NCI-H1694 treated with DMSO at 0.1 percent for 48 hours (cell line): ENCODE measurements around the gene ATOSB.
"Not testable (repeated sequence)": the region's sequence is repeated elsewhere in the genome, so short reads cannot be mapped to it uniquely, and the experiment has no call there.

Experiments used
- DNase-seq: peaks from one replicate; lab custom pipeline; 2025; lab: John Stamatoyannopoulos, UW

ATOSB gene

GRCh38 chr9:35115680-35116538 is at the start of gene ATOSB:
TSS of gene ATOSB (minus strand) at chr9:35115862. CDS start at chr9:35108274, 7,588 bp downstream.
- DNase-seq = peak; percentile 89

- no peak for DNase-seq
These were observed 49.0 kb upstream of the ATOSB start for GRCh38 chr9:35164711-35165110.

- DNase-seq = no peak
These were observed 47.8 kb upstream of the ATOSB start for GRCh38 chr9:35163413-35163812.

GRCh38 chr9:35162605-35163315 is 47.1 kb upstream of the ATOSB start:
- no peak for DNase-seq

GRCh38 chr9:35161713-35162604 is 46.3 kb upstream of the ATOSB start, which contains the start of gene UNC13B:
TSS of gene UNC13B (plus strand) at chr9:35162009. CDS start at chr9:35162284, 275 bp downstream.
- no peak for DNase-seq

GRCh38 chr9:35158501-35159280 is 43.0 kb upstream of the ATOSB start:
- no peak for DNase-seq

- DNase-seq = not testable (repeated sequence)
These were observed 42.2 kb upstream of the ATOSB start for GRCh38 chr9:35157836-35158235.

GRCh38 chr9:35156781-35157180 is 41.1 kb upstream of the ATOSB start:
- DNase-seq = no peak

- no peak for DNase-seq
These were observed 37.3 kb upstream of the ATOSB start for GRCh38 chr9:35152926-35153325.

- DNase-seq = not testable (repeated sequence)
These were observed 32.4 kb upstream of the ATOSB start for GRCh38 chr9:35147941-35148563.

- no peak for DNase-seq
These were observed 26.4 kb upstream of the ATOSB start for GRCh38 chr9:35142037-35142436.

GRCh38 chr9:35140093-35140492 is 24.4 kb upstream of the ATOSB start:
- DNase-seq = no peak

GRCh38 chr9:35136866-35137265 is 21.2 kb upstream of the ATOSB start:
- DNase-seq = no peak

- no peak for DNase-seq
These were observed 20.3 kb upstream of the ATOSB start for GRCh38 chr9:35135988-35136387.

GRCh38 chr9:35134920-35135319 is 19.3 kb upstream of the ATOSB start:
- DNase-seq = no peak

- peak; percentile 87 for DNase-seq
These were observed 1.4 kb upstream of the ATOSB start for GRCh38 chr9:35116898-35117551.

GRCh38 chr9:35116539-35116897 is 856 bp upstream of the ATOSB start:
- DNase-seq = no peak

- DNase-seq = no peak
These were observed 628 bp downstream of the ATOSB start for GRCh38 chr9:35114840-35115628.

GRCh38 chr9:35114113-35114839 is 1.4 kb downstream of the ATOSB start:
- DNase-seq = no peak
